Renal pelvis (tissue), 4 donors: Measurements from ENCODE around the gene USP3. TPM values are rescaled to one million over a fixed set of nuclear protein-coding genes. Genes with fewer than 3 reads are reported as not detected.
"Not testable (repeated sequence)": the region's sequence is repeated elsewhere in the genome, so short reads cannot be mapped to it uniquely, and the experiment has no call there.

Experiments
- DNase-seq: peaks from one replicate; pipeline ENCODE4 v3.0.0-alpha.2; 2013
- polyA plus RNA-seq, 3 donors: library from polyadenylated mRNA; unstranded; fragments of 120-200 nt; gene quantifications; one replicate each; pipeline ENCODE4 v1.2.1, GENCODE V29; 2013; ENCODE audit not compliant: insufficient read length in 3 of 3

The USP3 gene
- polyA plus RNA-seq, 3 donors, result 36.3 to 45.9 (median 40.2) TPM

GRCh38 chr15:63534888-63535287 is 30.5 kb downstream of the USP3 start:
- DNase-seq, result not testable (repeated sequence)

GRCh38 chr15:63535689-63536088 is 31.3 kb downstream of the USP3 start:
- DNase-seq, result no peak

DNA sequence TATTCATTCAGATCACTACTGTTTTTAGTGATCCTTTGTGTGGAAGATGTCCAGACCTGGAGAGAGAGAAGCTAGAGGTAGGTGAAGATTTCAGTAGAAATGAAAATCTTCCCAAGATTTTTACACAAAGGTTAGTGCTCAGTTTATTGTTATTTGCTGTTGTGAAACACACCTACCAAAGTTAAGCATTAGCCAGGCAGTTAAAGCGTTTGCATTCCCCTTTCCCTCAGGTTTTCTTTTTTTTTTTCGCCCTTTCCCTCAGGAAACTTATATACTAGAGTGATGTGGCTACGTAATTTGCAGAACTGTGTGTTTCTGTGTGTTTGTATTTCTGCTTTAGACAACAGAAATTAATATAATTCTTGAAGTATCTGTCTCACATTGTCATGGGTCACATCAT is 34.5 kb downstream of the USP3 start:
- DNase-seq, result no peak

- no peak for DNase-seq
These were observed 35.1 kb downstream of the USP3 start for GRCh38 chr15:63539521-63539920.

DNA sequence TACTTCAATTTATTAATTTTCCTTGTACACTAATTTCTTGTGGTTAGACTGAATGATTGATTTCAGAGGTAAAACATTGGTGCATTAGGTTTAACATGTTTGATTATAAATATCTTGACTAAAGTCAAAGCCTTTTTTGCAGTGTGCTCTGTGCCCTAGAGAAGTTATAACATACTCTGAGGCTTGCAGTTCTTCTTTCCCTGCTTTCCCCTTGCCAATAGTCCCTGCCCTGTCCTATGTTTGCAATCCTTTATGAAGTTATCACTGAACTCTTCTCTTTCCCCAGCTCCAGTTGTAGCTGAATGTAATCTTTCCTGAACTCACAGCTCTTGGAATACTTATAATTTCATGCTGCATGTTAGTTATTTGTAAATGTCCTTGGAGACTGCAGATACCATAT is 35.6 kb downstream of the USP3 start:
- no peak for DNase-seq

GRCh38 chr15:63540449-63540848 is 36.1 kb downstream of the USP3 start:
- DNase-seq, result no peak

DNA sequence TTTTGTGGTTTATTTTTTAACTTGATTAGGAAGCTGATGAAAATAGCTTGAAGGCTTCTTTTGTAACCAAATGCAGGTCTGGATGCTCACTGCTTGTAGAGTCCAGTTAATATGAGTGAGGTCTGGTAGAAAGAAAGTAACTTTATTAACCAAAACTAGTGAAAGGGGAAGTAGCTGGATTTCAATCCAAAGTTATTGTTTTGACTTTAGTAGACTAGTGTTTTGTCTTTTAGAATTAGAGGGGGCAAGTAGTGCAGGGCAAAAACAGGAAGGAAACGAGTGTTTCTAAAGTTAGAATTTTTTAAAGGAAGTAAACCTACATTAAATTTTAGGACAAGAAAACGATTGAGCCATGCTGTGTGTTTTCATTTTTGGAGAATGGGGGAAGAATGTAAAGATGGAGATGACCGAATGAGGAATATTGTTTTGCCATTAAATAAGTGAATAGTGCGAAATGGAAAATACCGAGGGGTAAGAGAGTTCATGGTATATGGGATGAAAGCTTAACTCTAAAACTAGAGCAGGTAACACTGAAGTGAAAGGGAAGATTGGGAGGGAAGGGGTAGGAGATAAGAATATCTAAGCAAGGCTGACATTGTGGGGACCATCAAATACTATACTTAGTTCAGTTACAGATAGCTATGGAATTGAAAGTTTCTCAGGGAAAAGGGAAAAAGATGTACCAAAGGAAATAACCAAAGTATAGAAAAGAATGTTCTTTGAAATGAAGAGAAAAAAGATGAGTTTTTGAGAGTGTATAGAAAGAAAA is 40.0 kb downstream of the USP3 start:
- DNase-seq, result no peak

DNA sequence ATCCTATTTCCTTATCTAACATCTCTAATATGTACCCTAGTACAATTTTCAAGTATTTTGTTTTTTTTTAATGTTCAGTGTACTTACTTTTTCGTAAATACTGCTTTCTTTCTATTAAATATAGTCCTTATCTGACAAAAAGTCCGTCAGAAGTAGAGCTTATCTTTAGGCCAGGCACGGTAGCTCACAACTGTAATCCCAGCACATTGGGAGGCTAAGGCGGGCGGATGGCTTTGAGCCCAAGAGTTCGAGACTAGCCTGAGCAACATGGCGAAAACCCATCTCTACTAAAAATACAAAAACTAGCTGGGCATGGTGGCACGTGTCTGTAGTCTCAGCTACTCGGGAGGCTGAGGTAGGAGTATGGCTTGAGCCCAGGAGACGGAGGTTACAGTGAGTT is 41.1 kb downstream of the USP3 start:
- no peak for DNase-seq

- no peak for DNase-seq
These were observed 47.0 kb downstream of the USP3 start for GRCh38 chr15:63551400-63551799.

GRCh38 chr15:63553388-63553791 is 49.0 kb downstream of the USP3 start:
- DNase-seq, result peak; percentile 24

- no peak for DNase-seq
These were observed 50.0 kb downstream of the USP3 start for GRCh38 chr15:63554337-63554927.

- no peak for DNase-seq
These were observed 51.1 kb downstream of the USP3 start for GRCh38 chr15:63555507-63555906.

- DNase-seq, result no peak
These were observed 51.9 kb downstream of the USP3 start for GRCh38 chr15:63556246-63556645.

DNA sequence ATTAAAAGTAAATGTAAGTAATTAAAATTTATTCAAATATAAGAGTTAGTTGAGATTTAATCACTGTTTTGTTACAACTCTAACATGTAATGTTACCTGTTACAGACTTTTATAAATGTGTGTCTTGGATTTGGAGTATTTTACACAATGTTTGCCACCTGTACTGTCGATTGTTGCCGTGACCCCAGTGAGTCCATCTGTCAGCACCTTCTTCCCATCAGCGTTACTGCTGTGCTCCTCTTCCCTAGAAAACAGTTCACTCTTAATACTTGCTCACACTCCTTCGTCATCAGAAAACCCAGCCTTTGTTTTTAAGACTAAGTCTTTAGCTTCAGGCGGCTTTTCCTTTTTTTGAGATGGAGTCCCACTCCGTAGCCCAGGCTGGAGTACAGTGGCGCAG is 52.3 kb downstream of the USP3 start:
- no peak for DNase-seq

GRCh38 chr15:63559753-63560152 is 55.4 kb downstream of the USP3 start:
- DNase-seq, result no peak

DNA sequence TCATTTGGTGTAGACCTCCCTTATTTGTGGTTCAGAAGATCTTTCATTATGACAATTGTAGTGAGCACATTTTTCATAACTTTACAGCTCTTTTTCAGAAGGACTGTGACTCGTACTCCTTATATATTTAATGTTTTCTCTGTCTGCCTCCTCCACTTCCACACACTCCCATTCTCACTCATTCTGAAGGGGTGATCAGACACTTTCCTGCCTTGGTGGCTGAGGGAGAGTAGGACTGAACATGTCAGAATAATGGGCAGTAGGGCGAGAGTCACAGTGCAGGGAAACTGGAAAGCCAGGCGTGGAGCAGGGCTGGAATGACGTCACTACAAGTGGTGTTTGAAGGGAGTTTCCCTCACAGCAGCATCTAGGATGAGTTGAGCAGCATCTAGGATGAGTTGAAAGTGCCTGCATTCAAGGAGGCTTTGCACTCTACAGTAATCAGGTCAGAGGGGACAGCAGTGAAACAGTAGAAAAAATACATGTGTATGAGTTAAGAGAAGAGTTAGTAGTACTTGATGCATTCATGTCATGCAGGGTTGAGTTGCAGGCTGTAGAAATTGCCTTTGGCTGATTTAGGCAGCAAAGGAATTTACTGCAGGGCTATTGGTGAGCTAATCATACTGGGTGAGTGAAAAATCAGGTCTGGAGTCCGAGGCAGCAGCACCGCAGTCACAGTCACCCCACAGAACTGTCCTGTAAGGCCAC is 56.5 kb downstream of the USP3 start:
- DNase-seq, result no peak

GRCh38 chr15:63564093-63564492 is 59.7 kb downstream of the USP3 start:
- DNase-seq, result no peak

DNA sequence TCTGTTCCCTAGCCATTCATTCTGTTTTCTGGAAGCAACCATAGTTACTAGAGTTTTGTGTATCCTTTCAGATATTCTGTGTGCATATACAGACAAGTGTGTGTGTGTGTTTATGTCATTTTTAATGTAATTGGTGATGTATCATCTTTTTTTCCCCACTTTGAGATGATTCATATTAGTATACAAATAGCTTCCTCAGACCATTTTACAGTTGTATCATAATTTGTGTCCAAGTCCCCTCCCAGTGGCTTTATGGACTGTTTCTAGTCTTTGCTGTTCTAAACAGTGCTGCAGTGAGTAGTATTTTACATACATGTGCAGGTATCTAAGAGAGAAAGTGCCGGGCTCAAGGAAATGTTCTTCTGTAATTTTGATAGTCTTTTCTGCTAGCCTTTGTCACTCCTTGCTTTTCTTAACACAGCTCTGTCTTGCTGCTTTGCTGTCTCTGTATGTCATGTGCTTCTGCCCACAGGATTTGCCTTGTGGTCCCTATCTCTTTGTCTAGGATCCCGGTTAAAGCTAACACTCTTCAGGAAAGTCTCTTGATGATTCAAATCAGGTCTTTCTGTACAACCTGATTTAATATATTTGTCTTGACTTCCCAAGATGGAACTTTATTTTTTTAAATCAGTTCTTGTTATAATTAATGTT is 61.3 kb downstream of the USP3 start:
- DNase-seq, result no peak

DNA sequence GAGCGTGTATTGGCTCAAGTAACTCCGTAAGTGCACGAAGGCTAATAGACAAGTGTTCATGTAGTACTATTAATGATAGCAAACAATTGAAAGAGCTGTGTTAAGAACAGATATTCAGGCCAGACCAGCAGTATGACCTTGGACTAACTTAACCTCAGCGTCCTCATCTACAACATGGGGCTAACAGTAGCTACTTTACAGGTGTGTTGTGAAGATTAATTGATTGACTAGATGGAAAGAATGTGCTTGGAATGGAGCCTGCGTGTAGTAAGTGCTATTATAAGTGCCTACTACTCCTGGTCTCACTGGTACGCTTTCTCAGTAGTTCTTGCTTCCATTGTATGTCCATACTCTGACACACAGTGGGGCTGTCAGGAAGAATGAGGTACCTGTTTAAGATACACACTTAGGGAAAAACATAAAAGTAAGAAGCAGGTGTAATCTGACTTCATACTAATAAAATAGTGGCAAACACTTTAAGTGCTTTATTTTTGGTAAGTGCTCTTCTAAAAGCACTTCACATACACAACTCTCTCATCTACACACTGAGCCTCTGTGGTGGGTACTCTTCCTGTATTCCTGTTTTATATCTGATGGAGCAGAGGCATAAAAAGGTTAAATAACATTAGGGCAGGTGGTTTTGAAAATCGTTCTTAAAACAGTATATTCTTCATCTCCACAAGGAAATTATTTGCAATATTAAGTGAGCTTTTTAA is 68.5 kb downstream of the USP3 start:
- no peak for DNase-seq

DNA sequence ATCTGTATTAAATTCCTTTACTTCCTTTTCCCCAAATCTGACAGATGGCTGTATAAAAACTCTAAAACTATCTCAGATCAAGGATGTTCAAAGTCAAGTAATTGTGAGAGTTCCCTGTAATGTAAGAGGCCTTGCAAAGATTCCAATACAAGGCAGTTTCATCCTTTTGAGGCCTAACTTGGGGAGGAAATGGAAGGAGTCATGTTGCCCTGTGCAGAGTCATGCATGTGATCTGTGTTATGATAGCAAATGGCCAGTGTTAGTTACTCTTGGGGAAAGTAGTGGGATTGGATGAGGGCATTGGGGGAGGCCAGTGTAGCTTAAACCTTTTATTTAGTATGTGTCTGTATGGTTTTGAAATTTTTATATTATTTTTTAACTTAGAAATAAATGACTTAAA is 69.1 kb downstream of the USP3 start:
- peak; percentile 27 for DNase-seq

- DNase-seq, result no peak
These were observed 70.9 kb downstream of the USP3 start for GRCh38 chr15:63575312-63575711.

DNA sequence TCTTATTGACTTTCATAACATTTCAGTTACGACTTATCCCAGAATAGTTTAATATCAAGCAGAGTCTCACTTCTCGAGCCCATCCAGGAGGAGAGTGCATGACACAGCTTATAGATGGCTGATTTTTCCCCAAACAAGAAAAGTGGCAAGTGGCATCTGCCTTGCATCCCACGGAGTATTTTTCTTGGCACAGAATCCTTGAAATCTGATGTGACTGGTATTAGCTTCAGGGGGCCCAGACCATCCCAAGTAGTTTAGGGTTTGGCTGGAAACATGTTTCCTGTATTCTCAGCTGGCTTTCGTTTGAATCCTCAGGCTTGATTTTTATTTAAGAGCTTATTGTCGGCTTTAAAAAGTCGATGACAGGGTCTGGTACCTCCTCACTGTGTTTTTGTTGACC is 72.0 kb downstream of the USP3 start:
- no peak for DNase-seq
